MCF 10A (cell line): ENCODE data around the gene ZNF580. TPM values are rescaled to one million over a fixed set of nuclear protein-coding genes. Genes with fewer than 3 reads are reported as not detected.

Source experiments
- BruUV-seq: library from RNA; stranded (reverse); fragments of 400-500 nt; replicated peaks from 2 replicates; lab custom pipeline; 2021; lab: Mats Ljungman, UMichigan
- CTCF ChIA-PET: fragments of 300-600 bp; sonication (Branson Sonifier 250); formaldehyde crosslinking; extraction: SDS; loops from one replicate; lab custom pipeline; 2021; ENCODE audit warnings: antibody characterized with exemption, inconsistent platforms; lab: Yijun Ruan, JAX
- POLR2A ChIA-PET: fragments of 300-600, 350-650 bp; sonication (Branson Sonifier 250); formaldehyde crosslinking; extraction: SDS; loops from one replicate; lab custom pipeline; 2020; ENCODE audit warnings: antibody characterized with exemption, inconsistent platforms; lab: Yijun Ruan, JAX
- DNase-seq: peaks from one replicate; pipeline ENCODE4 v3.0.0-alpha.2; 2018; ENCODE audit not compliant: unreplicated experiment
- H3K27ac Mint-ChIP-seq: one replicate; pipeline ENCODE4 v1.8.0; 2022; ENCODE audit warnings: mild to moderate bottlenecking, low read depth, mixed read lengths; ENCODE audit not compliant: unreplicated experiment
- H3K27me3 Mint-ChIP-seq: one replicate; pipeline ENCODE4 v1.8.0; 2022; ENCODE audit warnings: mixed read lengths; ENCODE audit not compliant: insufficient read depth, unreplicated experiment
- H3K36me3 Mint-ChIP-seq: one replicate; pipeline ENCODE4 v1.8.0; 2022; ENCODE audit warnings: mild to moderate bottlenecking, moderate library complexity, mixed read lengths; ENCODE audit not compliant: insufficient read depth, unreplicated experiment
- H3K4me1 Mint-ChIP-seq: one replicate; pipeline ENCODE4 v1.8.0; 2022; ENCODE audit warnings: mixed read lengths; ENCODE audit not compliant: insufficient read depth, unreplicated experiment
- H3K4me3 Mint-ChIP-seq: one replicate; pipeline ENCODE4 v1.8.0; 2022; ENCODE audit warnings: mild to moderate bottlenecking, moderate library complexity, mixed read lengths; ENCODE audit not compliant: unreplicated experiment
- H3K9me3 Mint-ChIP-seq: one replicate; pipeline ENCODE4 v1.8.0; 2022; ENCODE audit warnings: mixed read lengths; ENCODE audit not compliant: unreplicated experiment
- intact Hi-C: fragments of 100-400 bp; cut with micrococcal nuclease; formaldehyde crosslinking; loops from 2 replicates; pipeline ENCODE4 v1.14.1; 2022
- total RNA-seq: library from RNA; stranded (reverse); gene quantifications from 2 replicates; pipeline ENCODE4 v1.2.3, GENCODE V29; 2022
- TF ChIP-seq, protein P1 (sequence below): fragments of 200-600 bp; IDR thresholded peaks from one replicate; pipeline ENCODE4 v1.8.0; 2022; ENCODE audit warnings: antibody characterized with exemption, mild to moderate bottlenecking; ENCODE audit not compliant: unreplicated experiment

The ZNF580 gene
- total RNA-seq, 1 experiment from 2014 or later = 44.9 TPM

DNA sequence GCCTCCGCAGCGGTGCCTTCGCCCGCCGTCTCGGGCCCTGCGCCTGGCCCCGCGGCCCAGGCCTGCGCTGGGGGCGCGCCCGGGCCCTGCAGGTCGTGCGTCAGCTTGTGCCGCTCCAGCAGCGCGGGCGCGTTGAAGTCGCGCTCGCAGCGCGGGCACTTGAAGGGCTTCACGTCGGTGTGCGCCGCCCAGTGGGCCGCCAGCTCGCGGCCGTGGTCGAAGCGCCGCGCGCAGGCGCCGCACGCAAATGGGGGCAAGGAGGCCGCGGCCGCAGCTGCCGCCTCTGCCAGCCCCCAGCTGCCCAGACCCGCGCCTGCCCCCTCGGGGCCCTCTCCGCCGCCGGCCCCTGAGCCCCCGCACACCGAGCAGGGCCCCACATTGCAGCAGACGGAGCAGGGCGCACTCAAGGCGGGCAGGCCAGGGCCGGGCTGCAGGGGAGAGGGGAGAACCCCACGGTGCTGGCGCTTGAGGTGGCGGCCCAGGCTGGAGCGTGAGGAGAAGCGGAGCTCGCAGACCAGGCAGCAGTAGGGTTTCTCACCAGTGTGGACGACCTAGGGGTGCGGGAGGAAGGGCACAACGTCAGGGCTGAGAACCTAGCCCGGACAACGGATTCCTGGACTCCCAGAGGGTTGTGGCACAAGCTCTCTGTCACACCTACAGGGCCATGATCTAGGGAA is 47.6 kb upstream of the ZNF580 start:
- Mint-ChIP-seq H3K4me3 (no peak overlapping the region), H3K27ac (no peak overlapping the region), H3K4me1 (peaks cover 10% of the 10 kb centered on the region), H3K27me3 (no peaks in the 10 kb centered on the region), H3K9me3 (no peaks in the 10 kb centered on the region), H3K36me3 (peaks cover 33% of the 10 kb centered on the region)
- intact Hi-C loops = no loop called here
- POLR2A ChIA-PET = no interaction called here
- no peak for DNase-seq
- BruUV-seq = no TSS peak
- TF ChIP-seq, protein P1, sequence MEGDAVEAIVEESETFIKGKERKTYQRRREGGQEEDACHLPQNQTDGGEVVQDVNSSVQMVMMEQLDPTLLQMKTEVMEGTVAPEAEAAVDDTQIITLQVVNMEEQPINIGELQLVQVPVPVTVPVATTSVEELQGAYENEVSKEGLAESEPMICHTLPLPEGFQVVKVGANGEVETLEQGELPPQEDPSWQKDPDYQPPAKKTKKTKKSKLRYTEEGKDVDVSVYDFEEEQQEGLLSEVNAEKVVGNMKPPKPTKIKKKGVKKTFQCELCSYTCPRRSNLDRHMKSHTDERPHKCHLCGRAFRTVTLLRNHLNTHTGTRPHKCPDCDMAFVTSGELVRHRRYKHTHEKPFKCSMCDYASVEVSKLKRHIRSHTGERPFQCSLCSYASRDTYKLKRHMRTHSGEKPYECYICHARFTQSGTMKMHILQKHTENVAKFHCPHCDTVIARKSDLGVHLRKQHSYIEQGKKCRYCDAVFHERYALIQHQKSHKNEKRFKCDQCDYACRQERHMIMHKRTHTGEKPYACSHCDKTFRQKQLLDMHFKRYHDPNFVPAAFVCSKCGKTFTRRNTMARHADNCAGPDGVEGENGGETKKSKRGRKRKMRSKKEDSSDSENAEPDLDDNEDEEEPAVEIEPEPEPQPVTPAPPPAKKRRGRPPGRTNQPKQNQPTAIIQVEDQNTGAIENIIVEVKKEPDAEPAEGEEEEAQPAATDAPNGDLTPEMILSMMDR = no peak
- CTCF ChIA-PET = interaction anchor here (1.1 kb wide), 1 partner anchor 38 kb away, joined by 4 read pairs; no protein-coding TSS in a partner anchor

DNA sequence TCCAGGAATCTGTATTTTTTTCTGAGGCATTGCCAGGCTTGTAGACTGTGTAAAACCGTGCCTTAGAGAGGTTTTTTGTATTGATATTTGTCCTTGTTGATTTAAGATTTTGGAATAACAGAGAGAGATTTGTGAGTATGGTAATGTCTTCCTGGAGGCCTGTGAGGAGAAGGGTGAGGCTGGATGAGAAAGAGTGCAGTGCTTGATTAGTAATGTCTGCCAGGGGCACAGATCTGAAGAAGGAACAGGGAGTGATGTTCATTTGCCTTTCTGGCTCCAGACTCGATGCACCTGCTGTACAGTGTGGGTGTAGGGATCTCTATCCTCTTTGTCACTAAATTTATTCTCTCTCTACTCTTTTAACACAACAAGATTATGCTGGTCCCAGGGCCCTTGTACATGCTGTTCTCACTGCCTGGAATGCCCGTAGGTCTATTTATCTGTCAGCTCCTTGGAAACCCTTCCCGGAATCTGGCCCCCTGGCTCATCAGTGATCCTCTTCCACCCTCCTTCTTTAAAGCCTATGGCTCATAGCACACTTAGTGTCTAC is 45.7 kb upstream of the ZNF580 start:
- H3K27ac Mint-ChIP-seq = no peak overlapping the region
- intact Hi-C loops = no loop called here
- H3K27me3 Mint-ChIP-seq = no peaks in the 10 kb centered on the region
- H3K9me3 Mint-ChIP-seq = no peaks in the 10 kb centered on the region
- peaks cover 17% of the 10 kb centered on the region for H3K4me1 Mint-ChIP-seq
- no peak for DNase-seq
- CTCF ChIA-PET = no interaction called here
- H3K4me3 Mint-ChIP-seq = no peak overlapping the region
- POLR2A ChIA-PET = interaction anchor here (0.6 kb wide), 2 partner anchors 11 to 431 kb away, joined by 3 read pairs; no protein-coding TSS in a partner anchor
- no TSS peak for BruUV-seq
- peaks cover 39% of the 10 kb centered on the region for H3K36me3 Mint-ChIP-seq
- TF ChIP-seq, protein P1 = no peak

DNA sequence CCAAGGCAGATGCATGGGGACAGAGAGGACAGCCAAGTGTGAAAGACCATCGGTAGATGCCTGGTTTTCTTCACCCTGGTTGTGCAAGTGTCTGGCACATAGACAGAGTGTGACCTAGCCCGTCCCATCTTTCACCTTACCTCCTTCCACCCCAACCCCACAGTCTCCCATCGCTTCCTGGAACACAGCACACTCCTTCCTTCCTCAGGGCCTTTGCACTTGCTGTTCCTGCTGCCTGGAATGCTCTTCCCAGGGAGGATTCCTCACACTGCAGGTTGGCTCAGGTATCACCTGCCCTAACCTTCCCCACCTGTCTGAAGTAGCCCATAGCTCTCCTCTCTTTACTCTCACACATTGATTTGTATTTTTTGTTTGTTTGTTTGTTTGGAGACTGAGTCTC is 44.5 kb upstream of the ZNF580 start:
- intact Hi-C loops = no loop called here
- ChIA-PET POLR2A (no interaction called here), CTCF (interaction anchor here (1.1 kb wide), 1 partner anchor 8 kb away, joined by 3 read pairs; no protein-coding TSS in a partner anchor)
- Mint-ChIP-seq H3K27ac (no peak overlapping the region), H3K4me3 (no peak overlapping the region), H3K27me3 (no peaks in the 10 kb centered on the region), H3K4me1 (peaks cover 22% of the 10 kb centered on the region), H3K36me3 (peaks cover 33% of the 10 kb centered on the region), H3K9me3 (no peaks in the 10 kb centered on the region)
- TF ChIP-seq, protein P1 = no peak
- no peak for DNase-seq
- BruUV-seq = no TSS peak

DNA sequence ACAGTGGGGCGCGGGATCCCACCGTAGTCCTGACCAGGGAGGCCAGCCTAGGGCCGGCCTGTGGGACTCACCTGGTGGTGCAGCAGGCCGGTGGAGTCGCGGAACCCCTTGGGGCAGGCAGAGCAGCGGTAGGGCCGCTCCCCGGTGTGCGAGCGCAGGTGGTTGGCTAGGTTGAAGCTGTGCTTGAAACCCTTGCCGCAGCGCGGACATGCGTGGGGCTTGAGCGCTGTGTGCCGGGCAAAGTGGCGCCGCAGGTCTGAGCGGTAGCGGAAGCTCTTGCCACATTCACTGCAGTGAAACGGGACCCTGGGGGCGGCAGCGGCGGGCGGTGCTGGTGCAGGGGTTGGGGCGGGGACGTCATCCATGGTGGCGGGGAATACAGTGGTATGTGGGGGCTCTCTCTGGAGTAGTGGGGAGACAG is 43.3 kb upstream of the ZNF580 start:
- no peak overlapping the region for H3K27ac Mint-ChIP-seq
- peaks cover 27% of the 10 kb centered on the region for H3K36me3 Mint-ChIP-seq
- H3K4me3 Mint-ChIP-seq = no peak overlapping the region
- H3K27me3 Mint-ChIP-seq = no peaks in the 10 kb centered on the region
- H3K9me3 Mint-ChIP-seq = no peaks in the 10 kb centered on the region
- ChIA-PET CTCF (interaction anchor here (0.6 to 1.0 kb wide), 3 partner anchors 10 to 94 kb away, joined by 3 read pairs; no protein-coding TSS in a partner anchor), POLR2A (interaction anchor here (0.8 to 2.6 kb wide), 3 partner anchors 9 to 46 kb away, joined by 3 to 26 read pairs (median 15); partner anchors contain the start of genes ZNF581 and ZNF784)
- no peak for DNase-seq
- H3K4me1 Mint-ChIP-seq = peaks cover 27% of the 10 kb centered on the region
- intact Hi-C loops = no loop called here
- no TSS peak for BruUV-seq
- TF ChIP-seq, protein P1 = no peak
